Hypothalamus (tissue), 51 donors: Measurements from ENCODE around the gene C22orf15.

Source experiments
- DNase-seq, 51 donors: peaks; one replicate each; lab custom pipeline; 2025; lab: John Stamatoyannopoulos, UW

Gene C22orf15

GRCh38 chr22:23750367-23750713 is 12.4 kb upstream of the C22orf15 start:
- no peak for DNase-seq

- peak in 50 of 51 donors; percentile 23 to 91 (median 68) for DNase-seq
Measured at GRCh38 chr22:23750714-23751440, 11.9 kb upstream of the C22orf15 start, which contains the start of gene ZNF70. TSS of gene ZNF70 (minus strand) at chr22:23751112. CDS start at chr22:23745140, 5,972 bp downstream.

- peak in 8 of 51 donors; percentile 44 to 66 (median 58) for DNase-seq
Measured at GRCh38 chr22:23751441-23751996, 11.3 kb upstream of the C22orf15 start.

GRCh38 chr22:23752090-23752691 is 10.6 kb upstream of the C22orf15 start:
- no peak for DNase-seq

- no peak for DNase-seq
Measured at GRCh38 chr22:23752750-23753149, 10.0 kb upstream of the C22orf15 start.

- no peak for DNase-seq
Measured at GRCh38 chr22:23753385-23753784, 9.4 kb upstream of the C22orf15 start.

GRCh38 chr22:23754220-23754919 is 8.4 kb upstream of the C22orf15 start, which contains the start of gene VPREB3:
TSS of gene VPREB3 (minus strand) at chr22:23754425. CDS start at chr22:23754363, 62 bp downstream.
- DNase-seq, result no peak

GRCh38 chr22:23754980-23755636 is 7.7 kb upstream of the C22orf15 start:
- DNase-seq, result peak in 2 of 51 donors; percentile 13 to 39

GRCh38 chr22:23755711-23756110 is 7.1 kb upstream of the C22orf15 start:
- no peak for DNase-seq

- DNase-seq, result no peak
Measured at GRCh38 chr22:23756891-23757290, 5.9 kb upstream of the C22orf15 start.

GRCh38 chr22:23759566-23759965 is 3.2 kb upstream of the C22orf15 start:
- no peak for DNase-seq

- DNase-seq, result no peak
Measured at GRCh38 chr22:23760056-23760455, 2.7 kb upstream of the C22orf15 start.

- peak in 4 of 51 donors; percentile 7 to 36 (median 18) for DNase-seq
Measured at GRCh38 chr22:23763579-23763945, 772 bp downstream of the C22orf15 start.

GRCh38 chr22:23763954-23764353 is 1.2 kb downstream of the C22orf15 start:
- no peak for DNase-seq

- DNase-seq, result no peak
Measured at GRCh38 chr22:23764899-23765881, 2.4 kb downstream of the C22orf15 start.

- peak in 1 of 51 donors; percentile 43 for DNase-seq
Measured at GRCh38 chr22:23767303-23767672, 4.5 kb downstream of the C22orf15 start.

- peak; percentile 48 to 91 (median 84) for DNase-seq
Measured at GRCh38 chr22:23767673-23768548, 5.1 kb downstream of the C22orf15 start, which contains the start of gene CHCHD10. TSS of gene CHCHD10 (minus strand) at chr22:23767972. CDS start at chr22:23767874, 98 bp downstream.

GRCh38 chr22:23769321-23769965 is 6.7 kb downstream of the C22orf15 start:
- no peak for DNase-seq
